ENCODE results near the gene CDKN2AIP.
"Not testable (repeated sequence)": the region's sequence is repeated elsewhere in the genome, so short reads cannot be mapped to it uniquely, and the experiment has no call there.

CDKN2AIP gene

GRCh38 chr4:183449193-183449882 is 4.9 kb downstream of the CDKN2AIP start:
- no peak for DNase-seq (ENCODE audit: low spot score)

DNA sequence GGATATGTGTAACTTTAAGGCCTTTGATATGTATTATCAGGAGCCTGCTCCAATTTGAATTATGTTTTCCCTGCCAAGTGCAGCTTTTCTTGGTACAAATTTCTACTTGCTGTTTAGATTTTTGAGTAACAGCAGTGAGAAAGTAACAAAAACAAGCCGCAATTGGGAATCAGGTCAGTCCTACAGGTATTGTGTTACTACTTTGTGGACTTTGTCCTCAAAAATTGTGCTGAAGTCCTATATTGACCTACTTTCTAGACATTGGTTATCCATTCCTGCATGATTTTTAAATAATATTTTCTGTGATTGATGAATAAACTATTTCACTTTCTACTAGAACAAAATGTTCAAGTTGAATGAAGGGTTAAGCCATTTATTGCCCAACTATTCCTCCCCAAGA is 5.7 kb downstream of the CDKN2AIP start:
- DNase-seq (ENCODE audit: low spot score), result no peak

GRCh38 chr4:183455431-183456195 is 11.2 kb downstream of the CDKN2AIP start:
- DNase-seq (ENCODE audit: low spot score), result no peak

DNA sequence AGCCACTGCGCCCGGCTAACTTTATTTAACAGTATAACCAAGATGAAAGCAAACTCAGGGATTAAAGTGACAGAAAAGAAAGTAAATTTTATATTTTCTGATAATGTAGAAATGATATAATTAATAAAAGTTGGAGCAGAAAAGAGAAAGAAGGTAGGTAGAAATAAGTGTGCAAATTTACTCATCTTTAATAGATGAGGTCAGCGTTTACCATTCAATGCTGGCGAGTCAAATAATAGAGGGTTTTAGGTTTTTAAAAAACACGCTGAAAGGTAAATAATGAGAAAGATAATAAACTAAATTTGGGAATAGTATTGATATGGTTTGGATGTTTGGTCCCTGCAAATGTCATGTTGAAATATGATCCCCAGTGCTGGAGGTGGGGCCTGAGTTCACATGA is 13.6 kb downstream of the CDKN2AIP start:
- DNase-seq (ENCODE audit: low spot score), result no peak

- not testable (repeated sequence) for DNase-seq (ENCODE audit: low spot score)
Observed at GRCh38 chr4:183463903-183464619, 19.6 kb downstream of the CDKN2AIP start.

DNA sequence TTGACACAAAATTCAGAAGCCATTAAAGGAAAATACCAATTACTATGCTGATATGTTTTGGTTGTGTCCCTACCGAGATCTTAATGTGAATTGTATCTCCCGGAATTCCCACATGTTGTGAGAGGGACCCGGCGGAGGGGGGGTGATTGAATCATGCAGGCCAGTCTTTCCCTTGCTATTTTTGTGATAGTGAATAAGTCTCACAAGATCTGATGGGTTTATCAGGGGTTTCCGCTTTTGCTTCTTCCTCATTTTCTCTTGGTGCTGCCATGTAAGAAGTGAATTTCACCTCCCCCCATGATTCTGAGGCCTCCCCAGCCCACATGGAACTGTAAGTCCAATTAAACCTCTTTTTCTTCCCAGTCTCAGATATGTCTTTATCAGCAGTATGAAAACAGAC is 21.4 kb downstream of the CDKN2AIP start:
- not testable (repeated sequence) for DNase-seq (ENCODE audit: low spot score)

GRCh38 chr4:183467246-183467645 is 22.8 kb downstream of the CDKN2AIP start:
- no peak for DNase-seq (ENCODE audit: low spot score)

GRCh38 chr4:183468210-183469095 is 24.0 kb downstream of the CDKN2AIP start:
- no peak for DNase-seq (ENCODE audit: low spot score)

GRCh38 chr4:183469285-183469684 is 24.8 kb downstream of the CDKN2AIP start:
- DNase-seq (ENCODE audit: low spot score), result no peak

DNA sequence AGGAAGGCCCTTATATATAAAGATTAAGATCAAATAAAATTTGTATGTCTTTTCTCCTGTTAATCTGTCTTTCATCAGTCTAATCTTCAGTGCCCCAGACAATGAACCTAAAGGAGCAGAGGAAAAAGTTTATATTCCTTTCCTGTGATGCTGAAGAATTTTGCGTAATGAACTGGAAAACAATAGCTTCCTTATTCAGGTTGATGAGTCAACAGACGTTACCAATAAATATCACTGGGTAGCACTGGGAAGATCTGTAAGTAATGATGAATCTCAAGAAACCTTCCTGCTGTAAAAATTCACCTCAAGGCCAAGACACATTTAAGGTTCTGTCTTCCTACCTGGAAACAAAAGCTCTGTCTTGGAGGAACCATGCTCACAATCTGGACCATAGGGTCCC is 25.5 kb downstream of the CDKN2AIP start:
- DNase-seq (ENCODE audit: low spot score), result no peak

DNA sequence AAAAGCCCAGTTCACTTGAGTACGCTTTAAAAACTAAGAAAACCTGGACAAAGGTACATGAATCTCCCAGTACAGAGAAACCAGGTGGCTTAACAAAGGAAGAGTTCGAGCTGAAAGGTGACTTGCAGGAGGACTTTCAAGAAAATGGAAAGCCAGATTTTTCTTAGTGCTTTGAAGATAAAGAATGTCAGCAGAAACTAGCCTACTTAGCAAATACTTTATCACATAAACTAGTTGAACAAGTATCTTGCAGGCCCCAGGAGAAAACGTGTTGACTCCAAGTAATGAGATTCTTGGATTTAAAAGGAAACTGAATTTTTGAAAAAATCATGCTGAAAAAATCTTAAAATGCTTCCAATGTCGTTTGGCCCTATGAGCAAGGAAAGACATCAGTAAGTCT is 26.4 kb downstream of the CDKN2AIP start:
- no peak for DNase-seq (ENCODE audit: low spot score)

DNA sequence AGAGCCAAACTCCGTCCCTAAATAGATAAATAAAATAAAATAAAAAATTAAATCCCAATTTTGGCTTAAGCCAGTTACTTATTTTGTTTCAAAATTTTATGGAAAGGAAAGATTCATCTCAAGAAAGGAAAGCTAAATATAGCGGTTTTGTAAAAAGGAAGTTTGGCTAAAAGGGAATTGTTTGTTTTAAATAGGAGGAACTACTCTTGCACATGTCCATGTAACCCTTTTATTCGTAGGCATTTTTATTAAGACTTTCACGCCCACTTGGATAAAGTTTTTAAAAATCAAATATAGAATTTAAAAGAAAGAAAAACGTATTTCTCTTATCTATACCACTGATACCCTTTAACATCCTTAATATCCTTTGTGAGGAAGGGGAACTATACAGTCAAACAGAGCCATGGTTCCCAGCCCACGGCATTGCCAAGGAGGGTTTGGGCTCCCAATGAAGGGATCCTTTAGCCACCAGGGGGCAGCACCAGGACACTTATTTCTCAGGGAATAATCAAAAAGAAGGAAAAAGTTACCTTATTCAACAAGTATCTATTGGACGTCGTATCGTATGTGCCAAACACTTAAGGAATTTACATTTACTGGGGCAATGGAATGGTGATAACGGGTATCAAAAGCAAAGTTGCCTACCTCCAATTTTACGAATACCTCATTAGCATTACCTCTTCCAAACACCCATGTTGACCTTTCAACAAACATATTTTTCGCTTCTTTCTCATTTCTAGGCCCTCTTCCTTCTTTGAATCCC is 27.7 kb downstream of the CDKN2AIP start:
- DNase-seq (ENCODE audit: low spot score), result peak; percentile 67

- DNase-seq (ENCODE audit: low spot score), result no peak
Observed at GRCh38 chr4:183478123-183478522, 33.7 kb downstream of the CDKN2AIP start.

- DNase-seq (ENCODE audit: low spot score), result no peak
Observed at GRCh38 chr4:183478926-183479325, 34.5 kb downstream of the CDKN2AIP start.

DNA sequence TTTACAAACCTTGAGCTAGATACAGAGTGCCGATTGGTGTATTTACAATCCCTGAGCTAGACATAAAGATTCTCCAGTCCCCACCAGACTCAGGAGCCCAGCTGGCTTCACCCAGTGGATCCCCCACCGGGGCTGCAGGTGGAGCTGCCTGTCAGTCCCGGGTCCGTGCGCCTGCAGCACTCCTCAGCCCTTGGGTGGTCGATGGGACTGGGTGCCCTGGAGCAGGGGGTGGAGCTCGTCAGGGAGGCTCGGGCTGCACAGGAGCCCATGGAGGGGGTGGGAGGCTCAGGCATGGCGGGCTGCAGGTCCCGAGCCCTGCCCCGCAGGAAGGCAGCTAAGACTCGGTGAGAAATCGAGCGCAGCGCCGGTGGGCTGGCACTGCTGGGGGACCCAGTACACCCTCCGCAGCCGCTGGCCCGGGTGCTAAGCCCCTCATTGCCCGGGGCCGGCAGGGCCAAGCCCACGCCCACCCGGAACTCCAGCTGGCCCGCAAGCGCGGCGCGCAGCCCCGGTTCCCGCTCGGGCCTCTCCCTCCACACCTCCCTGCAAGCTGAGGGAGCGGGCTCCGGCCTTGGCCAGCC is 38.2 kb downstream of the CDKN2AIP start:
- DNase-seq (ENCODE audit: low spot score), result not testable (repeated sequence)

- DNase-seq (ENCODE audit: low spot score), result no peak
Observed at GRCh38 chr4:183483997-183484396, 39.6 kb downstream of the CDKN2AIP start.

DNA sequence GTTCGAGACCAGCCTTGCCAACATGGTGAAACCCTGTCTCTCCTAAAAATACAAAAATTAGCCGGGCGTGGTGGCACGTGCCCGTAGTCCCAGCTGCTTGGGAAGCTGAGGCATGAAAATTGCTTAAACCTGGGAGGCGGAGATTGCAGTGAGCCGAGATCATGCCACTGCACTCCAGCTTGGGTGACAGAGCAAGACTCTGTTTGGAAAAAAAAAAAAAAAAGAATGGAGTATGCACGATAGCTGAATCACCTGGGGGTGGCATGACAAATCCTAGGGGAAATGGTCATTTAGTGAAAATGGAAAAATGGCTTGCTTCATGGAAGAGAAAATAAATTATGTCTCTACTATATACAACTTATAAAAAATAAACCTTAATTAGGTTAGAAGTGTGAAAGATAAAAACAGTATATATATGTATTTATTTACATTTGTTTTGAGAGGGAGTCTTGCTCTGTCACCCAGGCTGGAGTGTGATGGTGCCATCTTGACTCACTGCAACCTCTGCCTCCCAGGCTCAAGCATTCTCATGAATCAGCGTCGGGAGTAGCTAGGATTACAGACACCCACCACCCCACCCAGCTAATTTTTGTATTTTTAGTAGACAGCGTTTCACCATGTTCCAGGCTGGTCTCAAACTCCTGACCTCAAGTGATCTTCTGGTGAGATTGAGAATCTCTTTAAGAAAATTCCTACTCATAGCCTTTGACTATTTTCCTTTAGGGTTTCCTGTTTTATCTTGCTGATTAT is 41.1 kb downstream of the CDKN2AIP start:
- DNase-seq (ENCODE audit: low spot score), result peak; percentile 55

GRCh38 chr4:183492791-183493222 is 48.4 kb downstream of the CDKN2AIP start:
- DNase-seq (ENCODE audit: low spot score), result peak; percentile 83

DNA sequence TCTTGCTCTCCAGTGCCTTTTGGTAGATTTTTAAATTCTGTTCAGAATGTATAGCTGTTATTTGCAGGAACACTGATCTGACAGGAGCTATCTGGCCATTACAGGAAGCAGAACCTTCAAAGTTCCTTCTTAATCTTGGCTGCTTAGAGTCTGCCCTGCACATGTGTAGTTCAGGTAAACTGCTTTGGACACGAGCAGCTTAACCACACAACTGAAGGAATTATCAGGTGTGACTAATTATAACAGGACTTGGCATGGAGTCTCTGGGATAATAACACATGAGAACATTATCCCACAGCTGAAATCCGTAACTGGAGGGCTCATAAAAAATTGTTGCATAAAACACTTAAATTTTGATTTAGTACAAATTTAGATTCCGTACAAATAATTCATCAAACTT is 48.8 kb downstream of the CDKN2AIP start:
- DNase-seq (ENCODE audit: low spot score), result no peak

GRCh38 chr4:183495184-183495583 is 50.7 kb downstream of the CDKN2AIP start:
- DNase-seq (ENCODE audit: low spot score), result no peak

Measured in RKO (cell line).